Kidney epithelial cell (primary cell): ENCODE measurements around the gene PTPRU. TPM values are rescaled to one million over a fixed set of nuclear protein-coding genes. Genes with fewer than 3 reads are reported as not detected.

Source experiments
- DNase-seq: peaks from one replicate; pipeline ENCODE4 v3.0.0-alpha.2; 2010; ENCODE audit warnings: low read depth
- H3K27me3 ChIP-seq: 2 replicates; pipeline ENCODE4 v1.6.0; 2011; ENCODE audit warnings: low read length; ENCODE audit not compliant: control insufficient read depth, insufficient read depth
- H3K36me3 ChIP-seq: 2 replicates; pipeline ENCODE4 v1.5.1; 2011; ENCODE audit warnings: low read length; ENCODE audit not compliant: control insufficient read depth, insufficient read depth
- H3K4me3 ChIP-seq: 2 replicates; pipeline ENCODE4 v1.5.1; 2011; ENCODE audit warnings: low read depth, mild to moderate bottlenecking, control low read depth, low read length
- CTCF ChIP-seq: IDR thresholded peaks from 2 replicates; pipeline ENCODE4 v1.5.1; 2011; ENCODE audit warnings: mild to moderate bottlenecking, moderate library complexity, low read length, control low read depth, inconsistent platforms; ENCODE audit not compliant: insufficient read depth, poor library complexity, severe bottlenecking
- total RNA-seq: library from RNA; depleted of rRNA; stranded (reverse); fragments of >200 nt; gene quantifications from 2 replicates; pipeline ENCODE4 v1.2.3, GENCODE V29; 2015

The PTPRU gene
- total RNA-seq, 1 donor from 2014 or later: 55.4 TPM

- DNase-seq: no peak
- Histone ChIP-seq H3K36me3 (peaks cover 5% of the 10 kb centered on the region), H3K4me3 (no peak overlapping the region), H3K27me3 (no peaks in the 10 kb centered on the region)
- TF ChIP-seq CTCF: no peak
These were observed 34.3 kb upstream of the PTPRU start for GRCh38 chr1:29202053-29202452.

- peak; percentile 91 for DNase-seq
- Histone ChIP-seq H3K4me3 (no peak overlapping the region), H3K36me3 (peaks cover 5% of the 10 kb centered on the region), H3K27me3 (no peaks in the 10 kb centered on the region)
- peak; percentile 94 for TF ChIP-seq CTCF
These were observed 33.6 kb upstream of the PTPRU start for GRCh38 chr1:29202584-29203340.

GRCh38 chr1:29208442-29208841, 27.9 kb upstream of the PTPRU start:
- no peak for DNase-seq
- Histone ChIP-seq H3K4me3 (no peak overlapping the region), H3K36me3 (peaks cover 3% of the 10 kb centered on the region), H3K27me3 (no peaks in the 10 kb centered on the region)
- no peak for TF ChIP-seq CTCF

- H3K27me3 ChIP-seq: no peaks in the 10 kb centered on the region
- H3K4me3 ChIP-seq: no peak overlapping the region
- DNase-seq: no peak
- peaks cover 3% of the 10 kb centered on the region for H3K36me3 ChIP-seq
- no peak for TF ChIP-seq CTCF
These were observed 27.1 kb upstream of the PTPRU start for GRCh38 chr1:29209173-29209572.

GRCh38 chr1:29210278-29211085, 25.8 kb upstream of the PTPRU start:
- no peak overlapping the region for H3K4me3 ChIP-seq
- H3K27me3 ChIP-seq: no peaks in the 10 kb centered on the region
- DNase-seq: no peak
- H3K36me3 ChIP-seq: peaks cover 3% of the 10 kb centered on the region
- no peak for TF ChIP-seq CTCF
